ENCODE measurements around the gene IKZF2. TPM values are rescaled to one million over a fixed set of nuclear protein-coding genes. Genes with fewer than 3 reads are reported as not detected.

IKZF2 gene
- total RNA-seq, 2 experiments from 2014 or later, result 24.4 to 28.7 TPM

DNA sequence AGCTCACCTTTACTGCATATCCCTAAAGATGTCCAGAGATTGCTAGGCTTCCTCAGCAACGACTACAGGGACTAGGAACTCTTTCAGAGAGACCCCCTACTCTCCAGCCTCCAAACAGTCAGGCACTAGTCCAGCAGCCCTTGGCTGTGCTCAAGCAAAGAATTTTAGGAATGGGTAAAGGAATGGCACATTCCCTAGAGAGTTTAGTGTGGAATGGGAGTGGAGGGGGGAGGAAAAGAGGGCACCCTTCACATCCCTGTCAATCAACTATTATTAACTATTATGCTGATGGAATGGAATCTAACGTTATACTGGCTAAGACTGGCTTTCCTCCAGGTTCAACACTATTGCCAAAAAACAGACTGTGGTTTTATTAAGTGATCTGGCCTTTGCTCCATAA, 64.8 kb downstream of the IKZF2 start:
- Mint-ChIP-seq H3K36me3 (ENCODE audit: low read depth) (peaks cover 12% of the 10 kb centered on the region), H3K27me3 (no peaks in the 10 kb centered on the region), H3K27ac (no peak overlapping the region), H3K4me1 (ENCODE audit: low read depth) (peaks cover 37% of the 10 kb centered on the region), H3K9me3 (no peaks in the 10 kb centered on the region), H3K4me3 (no peak overlapping the region)
- TF ChIP-seq, protein P1, sequence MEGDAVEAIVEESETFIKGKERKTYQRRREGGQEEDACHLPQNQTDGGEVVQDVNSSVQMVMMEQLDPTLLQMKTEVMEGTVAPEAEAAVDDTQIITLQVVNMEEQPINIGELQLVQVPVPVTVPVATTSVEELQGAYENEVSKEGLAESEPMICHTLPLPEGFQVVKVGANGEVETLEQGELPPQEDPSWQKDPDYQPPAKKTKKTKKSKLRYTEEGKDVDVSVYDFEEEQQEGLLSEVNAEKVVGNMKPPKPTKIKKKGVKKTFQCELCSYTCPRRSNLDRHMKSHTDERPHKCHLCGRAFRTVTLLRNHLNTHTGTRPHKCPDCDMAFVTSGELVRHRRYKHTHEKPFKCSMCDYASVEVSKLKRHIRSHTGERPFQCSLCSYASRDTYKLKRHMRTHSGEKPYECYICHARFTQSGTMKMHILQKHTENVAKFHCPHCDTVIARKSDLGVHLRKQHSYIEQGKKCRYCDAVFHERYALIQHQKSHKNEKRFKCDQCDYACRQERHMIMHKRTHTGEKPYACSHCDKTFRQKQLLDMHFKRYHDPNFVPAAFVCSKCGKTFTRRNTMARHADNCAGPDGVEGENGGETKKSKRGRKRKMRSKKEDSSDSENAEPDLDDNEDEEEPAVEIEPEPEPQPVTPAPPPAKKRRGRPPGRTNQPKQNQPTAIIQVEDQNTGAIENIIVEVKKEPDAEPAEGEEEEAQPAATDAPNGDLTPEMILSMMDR (IDR thresholded peaks at IDR 0.05), result no peak
- CTCF ChIA-PET, result no interaction called here
- POLR2A ChIA-PET, result no interaction called here
- DNase-seq, result no peak
- ATAC-seq, result no peak
- intact Hi-C loops (cut with micrococcal nuclease), result no loop called here

- no peaks in the 10 kb centered on the region for H3K9me3 Mint-ChIP-seq
- intact Hi-C loops (cut with micrococcal nuclease), result no loop called here
- DNase-seq (no peak), ATAC-seq (no peak)
- TF ChIP-seq, protein P1 (IDR thresholded peaks at IDR 0.05), result no peak
- H3K36me3 Mint-ChIP-seq (ENCODE audit: low read depth), result peaks cover 12% of the 10 kb centered on the region
- H3K4me1 Mint-ChIP-seq (ENCODE audit: low read depth), result peaks cover 37% of the 10 kb centered on the region
- ChIA-PET POLR2A (no interaction called here), CTCF (no interaction called here)
- H3K27me3 Mint-ChIP-seq, result no peaks in the 10 kb centered on the region
- H3K27ac Mint-ChIP-seq, result peak overlapping the region; percentile 35
- no peak overlapping the region for H3K4me3 Mint-ChIP-seq
These were observed 65.4 kb downstream of the IKZF2 start for GRCh38 chr2:213086050-213086449.

DNA sequence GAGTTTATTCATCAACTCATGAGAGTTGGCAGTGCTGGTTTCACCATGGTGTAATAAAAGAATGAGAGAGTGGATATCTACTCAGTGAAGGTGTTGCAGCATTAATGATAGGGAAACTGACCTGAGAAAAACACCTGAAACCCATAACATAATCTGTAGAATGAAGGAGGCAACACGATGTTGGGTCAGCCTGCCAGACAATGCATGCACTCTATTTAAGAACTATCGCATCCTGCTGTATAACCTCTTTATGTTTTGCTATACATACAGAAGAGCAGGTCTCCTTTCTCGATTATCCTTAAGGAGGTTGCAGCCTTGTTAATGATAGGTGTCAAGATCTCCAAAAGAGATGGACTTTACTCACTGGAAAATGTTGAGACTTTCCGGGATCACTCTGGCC, 65.9 kb downstream of the IKZF2 start:
- Mint-ChIP-seq H3K36me3 (ENCODE audit: low read depth) (peaks cover 12% of the 10 kb centered on the region), H3K4me1 (ENCODE audit: low read depth) (peaks cover 37% of the 10 kb centered on the region), H3K27me3 (no peaks in the 10 kb centered on the region), H3K4me3 (no peak overlapping the region), H3K9me3 (no peaks in the 10 kb centered on the region), H3K27ac (peak overlapping the region; percentile 5)
- ChIA-PET POLR2A (no interaction called here), CTCF (no interaction called here)
- intact Hi-C loops (cut with micrococcal nuclease), result no loop called here
- TF ChIP-seq, protein P1 (IDR thresholded peaks at IDR 0.05), result no peak
- ATAC-seq (no peak), DNase-seq (no peak)

- H3K36me3 Mint-ChIP-seq (ENCODE audit: low read depth), result peaks cover 12% of the 10 kb centered on the region
- intact Hi-C loops (cut with micrococcal nuclease), result no loop called here
- DNase-seq (no peak), ATAC-seq (no peak)
- H3K4me3 Mint-ChIP-seq, result no peak overlapping the region
- H3K4me1 Mint-ChIP-seq (ENCODE audit: low read depth), result peaks cover 39% of the 10 kb centered on the region
- H3K27ac Mint-ChIP-seq, result no peak overlapping the region
- ChIA-PET POLR2A (no interaction called here), CTCF (no interaction called here)
- H3K9me3 Mint-ChIP-seq, result no peaks in the 10 kb centered on the region
- TF ChIP-seq, protein P1 (IDR thresholded peaks at IDR 0.05), result no peak
- no peaks in the 10 kb centered on the region for H3K27me3 Mint-ChIP-seq
These were observed 67.2 kb downstream of the IKZF2 start for GRCh38 chr2:213084261-213084660.

- no peak for ATAC-seq
- Mint-ChIP-seq H3K27me3 (no peaks in the 10 kb centered on the region), H3K4me3 (no peak overlapping the region), H3K9me3 (peaks cover 1% of the 10 kb centered on the region), H3K4me1 (ENCODE audit: low read depth) (peaks cover 30% of the 10 kb centered on the region), H3K36me3 (ENCODE audit: low read depth) (peaks cover 13% of the 10 kb centered on the region), H3K27ac (no peak overlapping the region)
- TF ChIP-seq, protein P1 (IDR thresholded peaks at IDR 0.05), result no peak
- no peak for DNase-seq
- intact Hi-C loops (cut with micrococcal nuclease), result no loop called here
- POLR2A ChIA-PET, result no interaction called here
- CTCF ChIA-PET, result no interaction called here
These were observed 70.3 kb downstream of the IKZF2 start for GRCh38 chr2:213080969-213081617.

Data from activated CD8-positive, alpha-beta T cell treated with anti-CD3 and anti-CD28 coated beads for 36 hours (primary cell).